Colonic mucosa (tissue), 4 donors: ENCODE results near the gene CATSPER2. TPM values are rescaled to one million over a fixed set of nuclear protein-coding genes. Genes with fewer than 3 reads are reported as not detected.
"Not testable (repeated sequence)": the region's sequence is repeated elsewhere in the genome, so short reads cannot be mapped to it uniquely, and the experiment has no call there.

ENCODE experiments used
- DNase-seq: peaks from one replicate; pipeline ENCODE4 v3.0.0-alpha.2; 2020
- H3K27ac ChIP-seq: fragments of 200-600 bp; one replicate; pipeline ENCODE4 v1.8.0; 2021
- H3K27me3 ChIP-seq: fragments of 200-600 bp; one replicate; pipeline ENCODE4 v1.8.0; 2021
- H3K36me3 ChIP-seq: fragments of 200-600 bp; one replicate; pipeline ENCODE4 v1.8.0; 2021
- H3K4me1 ChIP-seq: fragments of 200-600 bp; one replicate; pipeline ENCODE4 v1.8.0; 2021; ENCODE audit warnings: mild to moderate bottlenecking
- H3K4me3 ChIP-seq: fragments of 200-600 bp; one replicate; pipeline ENCODE4 v1.8.0; 2021
- H3K9ac ChIP-seq, 2 donors: one replicate each; pipeline ENCODE4 v1.7.0; 2013; ENCODE audit warnings: control low read depth in 2 of 2, low read depth in 2 of 2, low read length in 2 of 2
- H3K9me3 ChIP-seq: fragments of 200-600 bp; one replicate; pipeline ENCODE4 v1.8.0; 2021
- CTCF ChIP-seq: fragments of 200-600 bp; IDR thresholded peaks from one replicate; pipeline ENCODE4 v1.8.0; 2022; ENCODE audit warnings: antibody characterized with exemption, mild to moderate bottlenecking
- intact Hi-C: fragments of 100-400 bp; cut with DNase I; formaldehyde crosslinking; loops from one replicate; pipeline ENCODE4 v1.14.1; 2022
- total RNA-seq, 2 donors: library from RNA; stranded (reverse); fragmentation: NEBNext Ultra II Directional in 1 of 2; extraction: Animal tissue kit (Norgen Biotek cat#: 25700) in 1 of 2; gene quantifications; one replicate each; pipeline ENCODE4 v1.2.1, GENCODE V29; 2021
- donor health status: healthy.
- donor health status: DM: no; HTN: no; CAD: no.
- donor health status: DM: no; HTN: no; CAD: no.

CATSPER2 gene
- 1 to 10 TPM; 3.6 to 9.2 TPM for total RNA-seq

GRCh38 chr15:43648649-43649429 lies at the start of gene CATSPER2:
TSS of gene CATSPER2 (minus strand) at chr15:43648844. CDS start at chr15:43648061, 783 bp downstream.
- no peak for TF ChIP-seq CTCF
- no peaks in the 10 kb centered on the region for H3K36me3 ChIP-seq
- no peaks in the 10 kb centered on the region for H3K27me3 ChIP-seq
- H3K4me3 ChIP-seq: no peak within 1 kb of the TSS
- intact Hi-C loops: no loop called here
- H3K9me3 ChIP-seq: no peaks in the 10 kb centered on the region
- no peak for DNase-seq
- H3K9ac ChIP-seq: no peak within 1 kb of the TSS
- H3K27ac ChIP-seq: no peak within 1 kb of the TSS
- H3K4me1 ChIP-seq: no peaks in the 10 kb centered on the region

- H3K9me3 ChIP-seq, H3K4me1 ChIP-seq, intact Hi-C loops, H3K9ac ChIP-seq, DNase-seq, H3K27ac ChIP-seq, H3K27me3 ChIP-seq, H3K36me3 ChIP-seq, H3K4me3 ChIP-seq: not testable (repeated sequence)
Measured at GRCh38 chr15:43693148-43694022, 44.7 kb upstream of the CATSPER2 start, which contains the start of gene CKMT1A. TSS of gene CKMT1A (plus strand) at chr15:43693859. CDS start at chr15:43694051, 192 bp downstream.

- H3K4me1 ChIP-seq, H3K27ac ChIP-seq, H3K4me3 ChIP-seq, H3K9ac ChIP-seq, DNase-seq, H3K27me3 ChIP-seq, H3K36me3 ChIP-seq, H3K9me3 ChIP-seq, intact Hi-C loops: not testable (repeated sequence)
Measured at GRCh38 chr15:43692679-43693078, 44.0 kb upstream of the CATSPER2 start.

GRCh38 chr15:43689604-43690301 lies 41.1 kb upstream of the CATSPER2 start:
- H3K36me3 ChIP-seq, H3K4me1 ChIP-seq, DNase-seq, H3K9me3 ChIP-seq, intact Hi-C loops, H3K27me3 ChIP-seq, H3K27ac ChIP-seq, H3K4me3 ChIP-seq, H3K9ac ChIP-seq: not testable (repeated sequence)

- DNase-seq, H3K36me3 ChIP-seq, H3K9ac ChIP-seq, H3K9me3 ChIP-seq, H3K4me1 ChIP-seq, H3K4me3 ChIP-seq, H3K27ac ChIP-seq, intact Hi-C loops, H3K27me3 ChIP-seq: not testable (repeated sequence)
Measured at GRCh38 chr15:43674175-43674574, 25.5 kb upstream of the CATSPER2 start.

- H3K9me3 ChIP-seq, H3K4me3 ChIP-seq, H3K4me1 ChIP-seq, H3K27ac ChIP-seq, H3K27me3 ChIP-seq, H3K9ac ChIP-seq, DNase-seq, intact Hi-C loops, H3K36me3 ChIP-seq: not testable (repeated sequence)
Measured at GRCh38 chr15:43666177-43666576, 17.5 kb upstream of the CATSPER2 start.

- H3K9ac ChIP-seq, H3K36me3 ChIP-seq, H3K4me3 ChIP-seq, H3K9me3 ChIP-seq, H3K4me1 ChIP-seq, intact Hi-C loops, H3K27ac ChIP-seq, DNase-seq, H3K27me3 ChIP-seq: not testable (repeated sequence)
Measured at GRCh38 chr15:43663333-43663732, 14.7 kb upstream of the CATSPER2 start.

- H3K4me1 ChIP-seq, DNase-seq, H3K4me3 ChIP-seq, H3K9ac ChIP-seq, intact Hi-C loops, H3K27me3 ChIP-seq, H3K9me3 ChIP-seq, H3K27ac ChIP-seq, H3K36me3 ChIP-seq: not testable (repeated sequence)
Measured at GRCh38 chr15:43662293-43662692, 13.6 kb upstream of the CATSPER2 start.

- H3K4me1 ChIP-seq, H3K36me3 ChIP-seq, H3K9me3 ChIP-seq, H3K4me3 ChIP-seq, DNase-seq, H3K27me3 ChIP-seq, intact Hi-C loops, H3K27ac ChIP-seq, H3K9ac ChIP-seq: not testable (repeated sequence)
Measured at GRCh38 chr15:43659727-43660126, 11.1 kb upstream of the CATSPER2 start.

- H3K27me3 ChIP-seq, H3K27ac ChIP-seq, H3K4me3 ChIP-seq, intact Hi-C loops, DNase-seq, H3K9ac ChIP-seq, H3K9me3 ChIP-seq, H3K4me1 ChIP-seq, H3K36me3 ChIP-seq: not testable (repeated sequence)
Measured at GRCh38 chr15:43649430-43649926, 834 bp upstream of the CATSPER2 start.

- H3K4me1 ChIP-seq, H3K36me3 ChIP-seq, H3K9ac ChIP-seq, H3K9me3 ChIP-seq, intact Hi-C loops, H3K27ac ChIP-seq, DNase-seq, H3K4me3 ChIP-seq, H3K27me3 ChIP-seq: not testable (repeated sequence)
Measured at GRCh38 chr15:43638464-43639204, 10.0 kb downstream of the CATSPER2 start.
